ENCODE data around the gene FCRLA. TPM values are rescaled to one million over a fixed set of nuclear protein-coding genes. Genes with fewer than 3 reads are reported as not detected.

Gene FCRLA
- total RNA-seq, 1 donor from 2014 or later, result 0.35 TPM

- DNase-seq (ENCODE audit: low read depth), result no peak
- peak overlapping the region; percentile 78 for H3K4me3 ChIP-seq (ENCODE audit: low read depth, low read length)
These were observed 19.0 kb downstream of the FCRLA start for GRCh38 chr1:161725908-161726472.

GRCh38 chr1:161726473-161727255 lies 19.6 kb downstream of the FCRLA start:
- no peak for DNase-seq (ENCODE audit: low read depth)
- no peak for TF ChIP-seq CTCF (conservative IDR thresholded peaks at IDR 0.05; ENCODE audit: low read depth, low read length)
- H3K4me3 ChIP-seq (ENCODE audit: low read depth, low read length), result peak overlapping the region; percentile 78

More at GRCh38 chr1:161725908-161726472, 19.0 kb downstream of the FCRLA start:
- peak; percentile 38 for TF ChIP-seq CTCF (conservative IDR thresholded peaks at IDR 0.05; ENCODE audit: low read depth, low read length)

GRCh38 chr1:161727256-161727924 lies 20.4 kb downstream of the FCRLA start:
- no peak for DNase-seq (ENCODE audit: low read depth)
- peak overlapping the region; percentile 78 for H3K4me3 ChIP-seq (ENCODE audit: low read depth, low read length)
- TF ChIP-seq CTCF (conservative IDR thresholded peaks at IDR 0.05; ENCODE audit: low read depth, low read length), result no peak

- no peak overlapping the region for H3K4me3 ChIP-seq (ENCODE audit: low read depth, low read length)
- DNase-seq (ENCODE audit: low read depth), result no peak
- no peak for TF ChIP-seq CTCF (conservative IDR thresholded peaks at IDR 0.05; ENCODE audit: low read depth, low read length)
These were observed 21.6 kb downstream of the FCRLA start for GRCh38 chr1:161728376-161729226.

GRCh38 chr1:161730050-161730564 lies 23.1 kb downstream of the FCRLA start:
- TF ChIP-seq CTCF (conservative IDR thresholded peaks at IDR 0.05; ENCODE audit: low read depth, low read length), result no peak

GRCh38 chr1:161731241-161731640 lies 24.2 kb downstream of the FCRLA start:
- no peak for DNase-seq (ENCODE audit: low read depth)
- no peak overlapping the region for H3K4me3 ChIP-seq (ENCODE audit: low read depth, low read length)
- no peak for TF ChIP-seq CTCF (conservative IDR thresholded peaks at IDR 0.05; ENCODE audit: low read depth, low read length)

More at GRCh38 chr1:161730050-161730564, 23.1 kb downstream of the FCRLA start:
- DNase-seq (ENCODE audit: low read depth), result no peak
- no peak overlapping the region for H3K4me3 ChIP-seq (ENCODE audit: low read depth, low read length)

Data from epithelial cell of proximal tubule (primary cell).